ENCODE measurements around the gene OTOA.
"Not testable (repeated sequence)": the region's sequence is repeated elsewhere in the genome, so short reads cannot be mapped to it uniquely, and the experiment has no call there.

Gene OTOA

GRCh38 chr16:21656795-21657768 is 6.7 kb upstream of the OTOA start:
- DNase-seq (ENCODE audit: low read depth in 2 of 2): peak; percentile 71 to 75
- TF ChIP-seq CTCF (IDR thresholded peaks at IDR 0.05; ENCODE audit: low read depth, low read length): peak; percentile 80
- no peak overlapping the region for H3K4me3 ChIP-seq (replicated peaks in 1 of 2; ENCODE audit: low read depth in 2 of 2, low read length in 2 of 2)

GRCh38 chr16:21659124-21659523 is 4.6 kb upstream of the OTOA start:
- no peak for DNase-seq (ENCODE audit: low read depth in 2 of 2)
- TF ChIP-seq CTCF (IDR thresholded peaks at IDR 0.05; ENCODE audit: low read depth, low read length): no peak
- H3K4me3 ChIP-seq (replicated peaks in 1 of 2; ENCODE audit: low read depth in 2 of 2, low read length in 2 of 2): no peak overlapping the region

- no peak overlapping the region for H3K4me3 ChIP-seq (replicated peaks in 1 of 2; ENCODE audit: low read depth in 2 of 2, low read length in 2 of 2)
- no peak for TF ChIP-seq CTCF (IDR thresholded peaks at IDR 0.05; ENCODE audit: low read depth, low read length)
- DNase-seq (ENCODE audit: low read depth in 2 of 2): no peak
Observed at GRCh38 chr16:21664801-21665492, 1.2 kb downstream of the OTOA start.

GRCh38 chr16:21666772-21667171 is 3.0 kb downstream of the OTOA start:
- DNase-seq (ENCODE audit: low read depth in 2 of 2): no peak
- TF ChIP-seq CTCF (IDR thresholded peaks at IDR 0.05; ENCODE audit: low read depth, low read length): no peak
- no peak overlapping the region for H3K4me3 ChIP-seq (replicated peaks in 1 of 2; ENCODE audit: low read depth in 2 of 2, low read length in 2 of 2)

- no peak overlapping the region for H3K4me3 ChIP-seq (replicated peaks in 1 of 2; ENCODE audit: low read depth in 2 of 2, low read length in 2 of 2)
- TF ChIP-seq CTCF (IDR thresholded peaks at IDR 0.05; ENCODE audit: low read depth, low read length): no peak
- DNase-seq (ENCODE audit: low read depth in 2 of 2): no peak
Observed at GRCh38 chr16:21667575-21667974, 3.8 kb downstream of the OTOA start.

- H3K4me3 ChIP-seq (replicated peaks in 1 of 2; ENCODE audit: low read depth in 2 of 2, low read length in 2 of 2): no peak overlapping the region
- no peak for TF ChIP-seq CTCF (IDR thresholded peaks at IDR 0.05; ENCODE audit: low read depth, low read length)
- DNase-seq (ENCODE audit: low read depth in 2 of 2): no peak
Observed at GRCh38 chr16:21673469-21673868, 9.7 kb downstream of the OTOA start.

- DNase-seq (ENCODE audit: low read depth in 2 of 2); H3K4me3 ChIP-seq (replicated peaks in 1 of 2; ENCODE audit: low read depth in 2 of 2, low read length in 2 of 2): not testable (repeated sequence)
Observed at GRCh38 chr16:21674456-21674855, 10.7 kb downstream of the OTOA start.

GRCh38 chr16:21680714-21681113 is 16.9 kb downstream of the OTOA start:
- not testable (repeated sequence) for DNase-seq (ENCODE audit: low read depth in 2 of 2); H3K4me3 ChIP-seq (replicated peaks in 1 of 2; ENCODE audit: low read depth in 2 of 2, low read length in 2 of 2)

Measured in cardiac fibroblast (primary cell).